ENCODE data around the gene GCGR. TPM values are rescaled to one million over a fixed set of nuclear protein-coding genes. Genes with fewer than 3 reads are reported as not detected.
A peak's percentile ranks its signal among the peaks of the same experiment; 100 is the strongest.

Gene GCGR
- total and polyA plus RNA-seq, 7 experiments from 2014 or later = not detected

- H3K27ac Mint-ChIP-seq = peak overlapping the region in 1 of 9 donors; percentile 36
- no peaks in the 10 kb centered on the region for H3K36me3 ChIP-seq (ENCODE audit: control insufficient read depth in 2 of 3, insufficient read depth in 3 of 3, low read length in 3 of 3)
- H3K27me3 ChIP-seq (ENCODE audit: control insufficient read depth in 2 of 2, insufficient read depth in 2 of 2, low read length in 2 of 2) = no peaks in the 10 kb centered on the region
- DNase-seq = no peak
- POLR2A ChIA-PET = no interaction called here
- no peak overlapping the region for H3K4me3 ChIP-seq (ENCODE audit: low read length)
- H3K27ac ChIP-seq (ENCODE audit: low read depth, low read length) = no peak overlapping the region
- ATAC-seq = no peak
- CTCF ChIA-PET = no interaction called here
- peaks cover 0 to 4% (median 0%) of the 10 kb centered on the region in 5 donors for H3K36me3 Mint-ChIP-seq
- peaks cover 30 to 55% (median 37%) of the 10 kb centered on the region in 5 donors for H3K27me3 Mint-ChIP-seq
- H3K4me3 Mint-ChIP-seq = peak overlapping the region in 5 of 10 donors; percentile 12 to 63 (median 41)
- peaks cover 0 to 3% (median 0%) of the 10 kb centered on the region in 11 donors for H3K9me3 Mint-ChIP-seq
- peaks cover 0 to 10% (median 0%) of the 10 kb centered on the region in 7 donors for H3K4me1 Mint-ChIP-seq
- H3K4me1 ChIP-seq (ENCODE audit: control insufficient read depth in 2 of 2, insufficient read depth in 2 of 2, low read length in 2 of 2) = no peaks in the 10 kb centered on the region
- intact Hi-C loops (cut with micrococcal nuclease) = no loop called here
- no peaks in the 10 kb centered on the region for H3K9me3 ChIP-seq (ENCODE audit: control insufficient read depth in 2 of 3, low read length in 3 of 3)
Measured at GRCh38 chr17:81802856-81803643, 900 bp upstream of the GCGR start.

DNA sequence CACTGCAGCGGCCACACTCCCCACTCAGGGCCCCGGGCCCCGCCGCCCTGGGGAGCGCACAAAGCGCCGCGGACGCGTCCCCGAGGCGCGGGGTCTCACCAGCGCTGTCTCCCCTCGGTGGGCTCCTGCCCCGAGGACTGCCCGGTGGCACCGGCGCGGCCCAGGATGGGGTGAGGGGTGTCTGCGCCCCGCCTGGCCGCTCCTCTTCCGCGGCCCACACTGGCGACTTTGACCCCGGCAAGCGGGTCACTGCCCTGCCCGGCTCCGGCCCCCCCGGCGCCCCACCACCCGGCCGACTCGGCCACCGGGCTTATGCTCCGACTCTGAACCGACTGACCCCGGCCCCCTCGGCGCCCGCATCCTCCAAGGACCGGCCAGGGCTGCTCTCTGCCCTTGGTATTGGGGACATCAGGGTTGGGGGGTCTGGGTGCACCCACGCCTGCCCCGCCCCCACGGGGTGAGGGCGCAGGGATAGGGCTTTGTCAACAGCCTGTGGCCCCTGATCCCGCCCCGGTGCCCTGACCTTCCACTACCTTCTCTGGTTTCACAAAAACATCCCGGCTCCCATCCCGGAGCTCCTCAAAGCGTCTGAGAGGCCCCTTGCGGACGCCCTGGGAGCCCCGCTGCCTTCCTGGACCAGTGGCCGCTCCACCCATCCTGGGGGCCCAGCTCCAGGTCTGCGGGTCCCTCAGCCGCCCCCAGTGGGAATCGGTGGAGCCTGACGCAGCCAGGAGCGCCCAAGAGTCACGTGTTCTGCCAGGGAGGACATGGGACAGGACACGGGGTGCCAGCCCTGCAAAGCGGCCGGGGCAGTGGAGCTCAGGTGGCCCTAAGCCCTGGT, 829 bp downstream of the GCGR start:
- no peak for DNase-seq
- Mint-ChIP-seq H3K9me3 (peaks cover 0 to 3% (median 0%) of the 10 kb centered on the region in 11 donors), H3K4me3 (peak overlapping the region in 3 of 10 donors; percentile 17 to 70 (median 29)), H3K4me1 (peaks cover 0 to 10% (median 0%) of the 10 kb centered on the region in 7 donors), H3K36me3 (peaks cover 0 to 3% (median 0%) of the 10 kb centered on the region in 5 donors), H3K27ac (no peak overlapping the region), H3K27me3 (peaks cover 35 to 56% (median 41%) of the 10 kb centered on the region in 5 donors)
- ATAC-seq = no peak
- Histone ChIP-seq H3K36me3 (ENCODE audit: control insufficient read depth in 2 of 3, insufficient read depth in 3 of 3, low read length in 3 of 3) (no peaks in the 10 kb centered on the region), H3K27me3 (ENCODE audit: control insufficient read depth in 2 of 2, insufficient read depth in 2 of 2, low read length in 2 of 2) (no peaks in the 10 kb centered on the region), H3K4me3 (ENCODE audit: low read length) (no peak overlapping the region), H3K4me1 (ENCODE audit: control insufficient read depth in 2 of 2, insufficient read depth in 2 of 2, low read length in 2 of 2) (no peaks in the 10 kb centered on the region), H3K27ac (ENCODE audit: low read depth, low read length) (no peak overlapping the region), H3K9me3 (ENCODE audit: control insufficient read depth in 2 of 3, low read length in 3 of 3) (no peaks in the 10 kb centered on the region)
- ChIA-PET POLR2A (no interaction called here), CTCF (no interaction called here)
- intact Hi-C loops (cut with micrococcal nuclease) = no loop called here

DNA sequence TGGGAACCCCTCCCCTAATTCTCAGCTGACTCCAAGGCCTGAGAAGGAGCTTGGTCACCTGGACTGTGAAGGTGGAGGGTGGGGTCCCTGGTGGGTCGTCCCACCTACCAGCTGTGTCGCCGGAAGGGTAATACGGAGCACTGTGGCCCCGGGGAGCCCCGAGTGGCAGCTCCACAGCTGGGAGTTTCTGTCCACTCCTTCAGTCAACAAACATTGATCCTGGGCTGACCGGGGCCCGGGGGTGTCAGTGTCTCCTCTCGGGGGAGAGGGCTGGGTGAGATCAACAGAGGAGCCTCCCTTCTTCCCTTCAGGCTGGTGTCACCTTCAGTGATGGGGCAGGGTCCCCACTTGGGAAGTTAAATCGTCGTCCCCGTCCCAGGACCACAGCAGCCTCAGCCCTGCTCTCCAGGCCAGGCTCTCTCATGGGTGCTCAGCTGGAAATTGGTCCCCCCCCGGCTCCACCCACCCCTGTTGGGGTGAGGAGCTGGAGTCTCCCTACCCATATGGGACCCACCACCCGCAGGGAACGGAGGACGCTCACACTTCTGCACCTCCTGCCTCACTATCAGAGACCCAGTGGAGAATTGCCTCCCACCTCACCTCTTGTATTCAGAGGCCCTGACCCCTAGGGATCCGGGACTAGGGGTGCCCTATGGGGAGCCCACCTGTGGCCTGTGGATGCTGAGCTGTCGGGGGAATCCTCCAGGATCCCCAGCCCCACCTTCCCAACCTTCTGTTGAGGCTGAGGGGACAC, 1.9 kb downstream of the GCGR start:
- Histone ChIP-seq H3K36me3 (ENCODE audit: control insufficient read depth in 2 of 3, insufficient read depth in 3 of 3, low read length in 3 of 3) (no peaks in the 10 kb centered on the region), H3K9me3 (ENCODE audit: control insufficient read depth in 2 of 3, low read length in 3 of 3) (no peaks in the 10 kb centered on the region), H3K27ac (ENCODE audit: low read depth, low read length) (no peak overlapping the region), H3K4me1 (ENCODE audit: control insufficient read depth in 2 of 2, insufficient read depth in 2 of 2, low read length in 2 of 2) (no peaks in the 10 kb centered on the region), H3K27me3 (ENCODE audit: control insufficient read depth in 2 of 2, insufficient read depth in 2 of 2, low read length in 2 of 2) (no peaks in the 10 kb centered on the region), H3K4me3 (ENCODE audit: low read length) (no peak overlapping the region)
- ChIA-PET CTCF (no interaction called here), POLR2A (interaction anchor here (0.7 kb wide), 1 partner anchor 122 kb away, joined by 3 read pairs; no protein-coding TSS in a partner anchor)
- ATAC-seq (no peak), DNase-seq (no peak)
- peaks cover 28 to 57% (median 42%) of the 10 kb centered on the region in 5 donors for H3K27me3 Mint-ChIP-seq
- no peaks in the 10 kb centered on the region for H3K9me3 Mint-ChIP-seq
- intact Hi-C loops (cut with micrococcal nuclease) = no loop called here
- H3K27ac Mint-ChIP-seq = no peak overlapping the region
- H3K4me3 Mint-ChIP-seq = no peak overlapping the region
- no peaks in the 10 kb centered on the region for H3K36me3 Mint-ChIP-seq
- peaks cover 0 to 10% (median 0%) of the 10 kb centered on the region in 7 donors for H3K4me1 Mint-ChIP-seq

GRCh38 chr17:81806461-81807209, 2.7 kb downstream of the GCGR start:
- Histone ChIP-seq H3K9me3 (ENCODE audit: control insufficient read depth in 2 of 3, low read length in 3 of 3) (no peaks in the 10 kb centered on the region), H3K4me3 (ENCODE audit: low read length) (no peak overlapping the region), H3K4me1 (ENCODE audit: control insufficient read depth in 2 of 2, insufficient read depth in 2 of 2, low read length in 2 of 2) (no peaks in the 10 kb centered on the region), H3K36me3 (ENCODE audit: control insufficient read depth in 2 of 3, insufficient read depth in 3 of 3, low read length in 3 of 3) (no peaks in the 10 kb centered on the region), H3K27me3 (ENCODE audit: control insufficient read depth in 2 of 2, insufficient read depth in 2 of 2, low read length in 2 of 2) (no peaks in the 10 kb centered on the region), H3K27ac (ENCODE audit: low read depth, low read length) (no peak overlapping the region)
- no peak overlapping the region for H3K4me3 Mint-ChIP-seq
- H3K9me3 Mint-ChIP-seq = no peaks in the 10 kb centered on the region
- DNase-seq = no peak
- H3K36me3 Mint-ChIP-seq = no peaks in the 10 kb centered on the region
- intact Hi-C loops (cut with micrococcal nuclease) = no loop called here
- peaks cover 0 to 10% (median 0%) of the 10 kb centered on the region in 7 donors for H3K4me1 Mint-ChIP-seq
- ATAC-seq = no peak
- H3K27me3 Mint-ChIP-seq = peaks cover 22 to 51% (median 36%) of the 10 kb centered on the region in 5 donors
- ChIA-PET POLR2A (interaction anchor here (0.7 kb wide), 1 partner anchor 121 kb away, joined by 3 read pairs; no protein-coding TSS in a partner anchor), CTCF (no interaction called here)
- no peak overlapping the region for H3K27ac Mint-ChIP-seq

DNA sequence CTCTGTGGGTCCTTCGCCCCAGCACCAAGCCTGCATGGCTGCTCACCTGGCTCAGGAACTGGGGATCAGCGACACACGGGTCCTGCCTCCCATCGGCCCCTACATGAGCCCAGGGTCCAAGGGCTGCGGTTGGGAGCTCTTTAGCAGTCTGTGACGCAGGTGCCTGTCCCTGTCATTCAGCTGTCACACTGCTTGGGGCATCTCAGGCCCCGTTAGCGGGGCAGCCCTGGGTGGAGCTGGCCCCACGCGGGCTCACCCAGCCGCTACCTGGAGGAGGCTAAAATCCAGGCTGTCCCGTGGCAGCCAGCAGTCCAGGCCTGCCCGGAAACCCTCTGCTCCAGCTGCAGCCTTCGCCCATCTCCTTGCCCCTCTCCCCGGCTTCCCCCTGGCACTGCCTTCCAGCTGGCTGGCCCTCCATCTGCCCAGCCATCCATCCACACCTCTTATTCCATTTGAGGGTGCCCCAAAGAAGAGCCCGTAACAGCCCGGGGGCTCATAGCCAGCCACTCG, 3.3 kb downstream of the GCGR start:
- Mint-ChIP-seq H3K36me3 (no peaks in the 10 kb centered on the region), H3K4me1 (peaks cover 0 to 10% (median 0%) of the 10 kb centered on the region in 7 donors), H3K27me3 (peaks cover 16 to 45% (median 29%) of the 10 kb centered on the region in 5 donors), H3K27ac (no peak overlapping the region), H3K9me3 (no peaks in the 10 kb centered on the region), H3K4me3 (no peak overlapping the region)
- no peaks in the 10 kb centered on the region for H3K27me3 ChIP-seq (ENCODE audit: control insufficient read depth in 2 of 2, insufficient read depth in 2 of 2, low read length in 2 of 2)
- H3K9me3 ChIP-seq (ENCODE audit: control insufficient read depth in 2 of 3, low read length in 3 of 3) = no peaks in the 10 kb centered on the region
- ATAC-seq (no peak), DNase-seq (no peak)
- no peak overlapping the region for H3K27ac ChIP-seq (ENCODE audit: low read depth, low read length)
- intact Hi-C loops (cut with micrococcal nuclease) = no loop called here
- no peak overlapping the region for H3K4me3 ChIP-seq (ENCODE audit: low read length)
- POLR2A ChIA-PET = no interaction called here
- H3K4me1 ChIP-seq (ENCODE audit: control insufficient read depth in 2 of 2, insufficient read depth in 2 of 2, low read length in 2 of 2) = no peaks in the 10 kb centered on the region
- CTCF ChIA-PET = no interaction called here
- H3K36me3 ChIP-seq (ENCODE audit: control insufficient read depth in 2 of 3, insufficient read depth in 3 of 3, low read length in 3 of 3) = no peaks in the 10 kb centered on the region

DNA sequence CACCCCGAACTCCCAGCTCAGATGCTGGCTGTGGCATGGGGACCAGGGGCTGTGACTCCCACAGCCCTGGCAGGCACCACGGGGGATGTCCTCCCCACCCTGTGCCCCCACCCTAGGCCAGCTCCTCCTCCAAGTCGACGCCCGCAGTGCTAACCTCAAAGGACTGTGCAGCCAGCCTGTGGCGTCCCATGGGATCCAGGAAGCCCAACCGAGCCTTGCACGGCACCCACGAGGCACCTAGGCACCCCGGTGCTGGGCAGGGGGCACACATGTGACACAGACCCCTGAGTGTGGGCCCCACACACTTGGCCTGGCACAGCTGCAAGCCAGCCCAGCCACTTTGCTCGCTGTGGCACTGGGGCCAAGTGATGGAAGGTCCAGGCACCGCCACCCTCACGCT, 3.9 kb downstream of the GCGR start:
- Mint-ChIP-seq H3K27ac (no peak overlapping the region), H3K4me1 (peaks cover 0 to 9% (median 0%) of the 10 kb centered on the region in 7 donors), H3K9me3 (no peaks in the 10 kb centered on the region), H3K36me3 (no peaks in the 10 kb centered on the region), H3K27me3 (peaks cover 10 to 39% (median 24%) of the 10 kb centered on the region in 5 donors), H3K4me3 (no peak overlapping the region)
- ChIA-PET CTCF (no interaction called here), POLR2A (no interaction called here)
- no peaks in the 10 kb centered on the region for H3K9me3 ChIP-seq (ENCODE audit: control insufficient read depth in 2 of 3, low read length in 3 of 3)
- no peaks in the 10 kb centered on the region for H3K27me3 ChIP-seq (ENCODE audit: control insufficient read depth in 2 of 2, insufficient read depth in 2 of 2, low read length in 2 of 2)
- no peaks in the 10 kb centered on the region for H3K4me1 ChIP-seq (ENCODE audit: control insufficient read depth in 2 of 2, insufficient read depth in 2 of 2, low read length in 2 of 2)
- DNase-seq (no peak), ATAC-seq (no peak)
- intact Hi-C loops (cut with micrococcal nuclease) = no loop called here
- no peaks in the 10 kb centered on the region for H3K36me3 ChIP-seq (ENCODE audit: control insufficient read depth in 2 of 3, insufficient read depth in 3 of 3, low read length in 3 of 3)
- H3K4me3 ChIP-seq (ENCODE audit: low read length) = no peak overlapping the region
- H3K27ac ChIP-seq (ENCODE audit: low read depth, low read length) = no peak overlapping the region

Measured in naive thymus-derived CD4-positive, alpha-beta T cell (primary cell).